H1 (cell line): ENCODE data around the gene ROBO2. TPM values are rescaled to one million over a fixed set of nuclear protein-coding genes. Genes with fewer than 3 reads are reported as not detected.

Source experiments
- MAX ChIP-seq: IDR thresholded peaks from 2 replicates; pipeline ENCODE4 v1.6.1; 2012; ENCODE audit warnings: inconsistent platforms
- TBP ChIP-seq: IDR thresholded peaks from 2 replicates; pipeline ENCODE4 v1.6.1; 2011; ENCODE audit warnings: low read depth, low read length, improper control_type of control experiment
- TEAD4 ChIP-seq: IDR thresholded peaks from 2 replicates; pipeline ENCODE4 v1.6.1; 2012; ENCODE audit warnings: low read depth, low read length, inconsistent platforms, mixed read lengths
- polyA plus RNA-seq, 7 experiments: library from polyadenylated mRNA; depleted of rRNA in 3 of 7; stranded (reverse) in 5 of 7; unstranded in 2 of 7; fragments of >200 nt in 5 of 7; fragments of 200-250 nt in 2 of 7; gene quantifications; 1 replicate in 5 of 7; 2 replicates in 1 of 7; 4 replicates in 1 of 7; pipeline versions ENCODE4 v1.2.1 to v1.2.3, GENCODE V29; 2011 to 2013; ENCODE audit warnings: missing spikeins in 2 of 7, mixed read lengths in 2 of 7
- total RNA-seq: library from RNA; stranded (reverse); fragmentation: NEBNext Ultra II Directional; extraction: Animal tissue kit (Norgen Biotek cat#: 25700); gene quantifications from 2 replicates; pipeline ENCODE4 v1.2.1, GENCODE V29; 2021

Gene ROBO2
- total and polyA plus RNA-seq, 2 of the 8 experiments (the other 6 are each of a cell fraction or from before 2014, with no cell fraction given), result 1.5 to 2.9 TPM

GRCh38 chr3:77420336-77420735 lies 380.4 kb downstream of the ROBO2 start (continued):
- TF ChIP-seq MAX (no peak), TEAD4 (no peak), TBP (no peak)
